Measurements from ENCODE around the gene EFCAB11.

DNA sequence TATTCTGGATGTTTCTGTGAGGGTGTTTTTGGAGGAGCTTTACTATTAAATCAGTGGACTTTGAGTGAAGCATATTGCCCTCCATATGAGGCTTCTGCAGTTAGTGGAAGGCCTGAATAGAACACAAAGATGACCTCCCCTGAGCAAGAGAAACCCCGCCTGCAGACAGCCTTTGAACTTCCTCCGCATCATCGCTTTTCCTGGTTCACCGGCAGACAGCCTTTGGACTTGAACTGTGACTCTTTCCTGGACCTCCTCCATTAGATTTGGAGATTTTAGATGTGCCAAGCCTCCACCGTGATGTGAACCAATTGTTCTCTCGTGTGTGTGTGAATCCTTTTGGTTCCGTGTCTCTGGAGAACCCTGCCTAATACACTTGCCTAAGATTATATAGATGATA is 208.4 kb downstream of the EFCAB11 start:
- no peak for TF ChIP-seq POLR2A (IDR thresholded peaks at IDR 0.05)
- TF ChIP-seq, protein P1, sequence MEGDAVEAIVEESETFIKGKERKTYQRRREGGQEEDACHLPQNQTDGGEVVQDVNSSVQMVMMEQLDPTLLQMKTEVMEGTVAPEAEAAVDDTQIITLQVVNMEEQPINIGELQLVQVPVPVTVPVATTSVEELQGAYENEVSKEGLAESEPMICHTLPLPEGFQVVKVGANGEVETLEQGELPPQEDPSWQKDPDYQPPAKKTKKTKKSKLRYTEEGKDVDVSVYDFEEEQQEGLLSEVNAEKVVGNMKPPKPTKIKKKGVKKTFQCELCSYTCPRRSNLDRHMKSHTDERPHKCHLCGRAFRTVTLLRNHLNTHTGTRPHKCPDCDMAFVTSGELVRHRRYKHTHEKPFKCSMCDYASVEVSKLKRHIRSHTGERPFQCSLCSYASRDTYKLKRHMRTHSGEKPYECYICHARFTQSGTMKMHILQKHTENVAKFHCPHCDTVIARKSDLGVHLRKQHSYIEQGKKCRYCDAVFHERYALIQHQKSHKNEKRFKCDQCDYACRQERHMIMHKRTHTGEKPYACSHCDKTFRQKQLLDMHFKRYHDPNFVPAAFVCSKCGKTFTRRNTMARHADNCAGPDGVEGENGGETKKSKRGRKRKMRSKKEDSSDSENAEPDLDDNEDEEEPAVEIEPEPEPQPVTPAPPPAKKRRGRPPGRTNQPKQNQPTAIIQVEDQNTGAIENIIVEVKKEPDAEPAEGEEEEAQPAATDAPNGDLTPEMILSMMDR (IDR thresholded peaks at IDR 0.05) = no peak
